Amniotic stem cell (primary cell): ENCODE data around the gene ABTB2.

Source experiments
- DNase-seq: peaks from one replicate; lab custom pipeline; 2025; lab: John Stamatoyannopoulos, UW

ABTB2 gene

GRCh38 chr11:34105079-34105956 is 252.5 kb downstream of the ABTB2 start, which contains the start of gene NAT10:
TSS of gene NAT10 (plus strand) at chr11:34105629. CDS start at chr11:34108226, 2,597 bp downstream.
- peak; percentile 96 for DNase-seq

GRCh38 chr11:34104680-34105078 is 253.1 kb downstream of the ABTB2 start:
- no peak for DNase-seq
